HCT116 (cell line): ENCODE results near the gene CCL4L2. TPM values are rescaled to one million over a fixed set of nuclear protein-coding genes. Genes with fewer than 3 reads are reported as not detected.
"Not testable (repeated sequence)": the region's sequence is repeated elsewhere in the genome, so short reads cannot be mapped to it uniquely, and the experiment has no call there.

Experiments used
- ATAC-seq: fragments of 200-7000 bp; cut with Tn5 transposase; 2 replicates; pipeline ENCODE4 v1.9.1; 2020; ENCODE audit warnings: mild to moderate bottlenecking, moderate library complexity
- BruUV-seq: library from RNA; stranded (reverse); fragments of 400-500 nt; replicated peaks from 2 replicates; lab custom pipeline; 2021; lab: Mats Ljungman, UMichigan
- CTCF ChIA-PET: fragments of 300-600 bp; sonication (Branson Sonifier 250); formaldehyde crosslinking; loops from one replicate; lab custom pipeline; 2021; ENCODE audit warnings: antibody characterized with exemption; lab: Charles Lee
- POLR2A ChIA-PET: fragments of 300-600, 350-600 bp; sonication (Branson Sonifier 250); formaldehyde crosslinking; loops from one replicate; lab custom pipeline; 2021; ENCODE audit warnings: antibody characterized with exemption; lab: Charles Lee
- RAD21 ChIA-PET, 2 experiments: fragments of 300-600 bp; sonication (Branson Sonifier 250); formaldehyde crosslinking; loops; one replicate each; lab custom pipeline; 2023; ENCODE audit warnings: low total read pairs in 2 of 2; ENCODE audit not compliant: uncharacterized antibody in 2 of 2, unreplicated experiment in 2 of 2, low non-redundant PET in 1 of 2; lab: Charles Lee
- DNase-seq: peaks from one replicate; pipeline ENCODE4 v3.0.0-alpha.2; 2010; ENCODE audit warnings: low read depth, low spot score
- H2AFZ ChIP-seq: fragments of 200-600 bp; shearing (Covaris generic), sonication (generic); 2 replicates; pipeline ENCODE4 v1.6.1; 2017; ENCODE audit warnings: low read depth, mixed run types, mixed read lengths, antibody characterized with exemption, low read length; ENCODE audit not compliant: poor library complexity, severe bottlenecking
- H3K27ac ChIP-seq: 2 replicates; pipeline ENCODE4 v1.5.1; 2012; ENCODE audit warnings: low read depth, low read length
- H3K27me3 ChIP-seq: fragments of 200-600 bp; sonication (generic); 2 replicates; pipeline ENCODE4 v1.6.1; 2016; ENCODE audit warnings: mixed run types, low read length, mixed read lengths; ENCODE audit not compliant: insufficient read depth
- H3K36me3 ChIP-seq, 2 experiments: fragments of 200-500 bp in 1 of 2; fragments of 200-600 bp in 1 of 2; sonication (Bioruptor generic) in 1 of 2; sonication (generic) in 1 of 2; 2 replicates each; pipeline versions ENCODE4 v1.5.1 to v1.6.1; 2014 to 2016; ENCODE audit warnings: low read length in 2 of 2, inconsistent platforms in 1 of 2, mixed read lengths in 1 of 2, mixed run types in 1 of 2; ENCODE audit not compliant: insufficient read depth in 2 of 2, control insufficient read depth in 1 of 2
- H3K4me1 ChIP-seq, 2 experiments: fragments of 200-600 bp in 1 of 2; sonication (generic) in 1 of 2; 2 replicates each; pipeline versions ENCODE4 v1.5.1 to v1.6.1; 2012 to 2017; ENCODE audit warnings: low read length in 2 of 2, inconsistent platforms in 1 of 2, mild to moderate bottlenecking in 1 of 2, mixed read lengths in 1 of 2, mixed run types in 1 of 2, moderate library complexity in 1 of 2; ENCODE audit not compliant: insufficient read depth in 2 of 2, control insufficient read depth in 1 of 2
- H3K4me2 ChIP-seq: fragments of 200-600 bp; sonication (generic); 2 replicates; pipeline ENCODE4 v1.6.1; 2017; ENCODE audit warnings: mixed run types, low read length, mixed read lengths
- H3K4me3 ChIP-seq, 2 experiments: fragments of 200-600 bp in 1 of 2; sonication (generic) in 1 of 2; replicated peaks in 1 of 2; 2 replicates each; pipeline ENCODE4 v1.5.1; 2011 to 2016; ENCODE audit warnings: low read length in 2 of 2, control low read depth in 1 of 2, low read depth in 1 of 2, mild to moderate bottlenecking in 1 of 2, mixed read lengths in 1 of 2, mixed run types in 1 of 2
- H3K79me2 ChIP-seq: fragments of 200-600 bp; sonication (generic); 2 replicates; pipeline ENCODE4 v1.6.1; 2017; ENCODE audit warnings: mild to moderate bottlenecking, mixed run types, low read length, moderate library complexity, mixed read lengths; ENCODE audit not compliant: insufficient read depth
- H3K9ac ChIP-seq: fragments of 200-600 bp; sonication (generic); 2 replicates; pipeline ENCODE4 v1.6.1; 2016; ENCODE audit warnings: low read length, mixed read lengths
- H3K9me2 ChIP-seq: fragments of 200-600 bp; sonication (generic), shearing (Covaris generic); 2 replicates; pipeline ENCODE4 v1.6.1; 2017; ENCODE audit warnings: mixed run types, mild to moderate bottlenecking, moderate library complexity; ENCODE audit not compliant: insufficient read depth
- H3K9me3 ChIP-seq, 2 experiments: fragments of 200-500 bp in 1 of 2; fragments of 200-600 bp in 1 of 2; sonication (Bioruptor generic) in 1 of 2; sonication (generic) in 1 of 2; 2 replicates each; pipeline ENCODE4 v1.6.1; 2014 to 2017; ENCODE audit warnings: low read length in 2 of 2, mixed read lengths in 2 of 2, inconsistent platforms in 1 of 2, low read depth in 1 of 2, mild to moderate bottlenecking in 1 of 2, mixed run types in 1 of 2, moderate library complexity in 1 of 2; ENCODE audit not compliant: control insufficient read depth in 1 of 2, insufficient read depth in 1 of 2
- H4K20me1 ChIP-seq: fragments of 200-600 bp; sonication (generic), shearing (Covaris generic); 2 replicates; pipeline ENCODE4 v1.6.1; 2017; ENCODE audit warnings: mixed run types, mild to moderate bottlenecking, moderate library complexity; ENCODE audit not compliant: insufficient read depth
- RAD21 ChIP-seq: IDR thresholded peaks from 2 replicates; pipeline ENCODE4 v1.6.1; 2012; ENCODE audit warnings: low read depth, mild to moderate bottlenecking
- intact Hi-C: fragments of 100-400 bp; cut with micrococcal nuclease; formaldehyde crosslinking; loops from 2 replicates; pipeline ENCODE4 v1.10.0; 2022
- total RNA-seq: library from RNA; stranded (reverse); gene quantifications from one replicate; pipeline ENCODE4 v1.2.1, GENCODE V29; 2021; ENCODE audit not compliant: unreplicated experiment

Gene CCL4L2
- total RNA-seq, 1 experiment from 2014 or later, result 0.37 TPM

- H2AFZ ChIP-seq, H3K27ac ChIP-seq, H3K4me3 ChIP-seq, BruUV-seq, RAD21 ChIA-PET, ATAC-seq, H3K36me3 ChIP-seq, H4K20me1 ChIP-seq, H3K9me3 ChIP-seq, H3K9ac ChIP-seq, DNase-seq, CTCF ChIA-PET, H3K4me1 ChIP-seq, H3K79me2 ChIP-seq, intact Hi-C loops, H3K9me2 ChIP-seq, H3K4me2 ChIP-seq, POLR2A ChIA-PET, H3K27me3 ChIP-seq: not testable (repeated sequence)
- peak; percentile 28; the same call in 1 of the 2 replicates for TF ChIP-seq RAD21
Observed at GRCh38 chr17:36229644-36230043, 18.8 kb downstream of the CCL4L2 start.

DNA sequence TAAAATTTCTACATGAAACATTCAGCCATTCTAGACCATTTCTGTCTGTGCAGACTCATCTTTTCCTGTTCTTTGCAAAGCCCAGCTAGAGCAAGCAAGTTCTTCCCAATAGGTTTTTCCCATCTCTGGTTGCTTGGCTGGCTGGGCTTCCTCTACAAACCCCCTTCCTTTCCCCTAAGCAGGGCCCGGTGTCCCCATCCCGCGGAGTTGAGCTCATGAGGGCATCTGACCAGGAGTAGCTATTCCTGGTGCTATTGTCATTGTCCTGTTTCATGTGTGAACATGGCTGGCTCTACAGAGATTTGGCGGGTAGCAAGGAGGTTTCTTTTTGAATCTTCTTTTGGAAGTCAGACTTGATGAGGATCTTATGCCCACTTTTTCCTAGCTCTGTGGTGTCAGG, 31.2 kb downstream of the CCL4L2 start:
- H3K27ac ChIP-seq, CTCF ChIA-PET, H4K20me1 ChIP-seq, DNase-seq, ATAC-seq, intact Hi-C loops, H3K4me1 ChIP-seq, BruUV-seq, H2AFZ ChIP-seq, H3K9ac ChIP-seq, H3K27me3 ChIP-seq, H3K36me3 ChIP-seq, RAD21 ChIA-PET, H3K9me3 ChIP-seq, POLR2A ChIA-PET, H3K79me2 ChIP-seq, H3K4me2 ChIP-seq, H3K9me2 ChIP-seq, H3K4me3 ChIP-seq: not testable (repeated sequence)

Other genes starting within 250 kb of the CCL4L2 start
- gene CCL16, start 229.6 kb upstream of the CCL4L2 start, total RNA-seq, result not detected
- gene CCL14, start 224.3 kb upstream of the CCL4L2 start, total RNA-seq, result not detected
- not detected for gene CCL15, start 209.5 kb upstream of the CCL4L2 start, total RNA-seq
- not detected for gene CCL23, start 193.1 kb upstream of the CCL4L2 start, total RNA-seq
- gene CCL18, start 146.8 kb upstream of the CCL4L2 start, total RNA-seq, result not detected
- 0.98 TPM for gene CCL3, start 120.9 kb upstream of the CCL4L2 start, total RNA-seq
- 1.2 TPM for gene CCL4, start 107.2 kb upstream of the CCL4L2 start, total RNA-seq
- 11.3 TPM for gene TBC1D3B, start 34.4 kb upstream of the CCL4L2 start, total RNA-seq
- 0.30 TPM for gene CCL3L1, start 14.3 kb upstream of the CCL4L2 start, total RNA-seq
- 0.17 TPM for gene TBC1D3I, start 53.5 kb downstream of the CCL4L2 start, total RNA-seq
- not detected for gene TBC1D3G, start 112.8 kb downstream of the CCL4L2 start, total RNA-seq
- not detected for gene TBC1D3H, start 177.4 kb downstream of the CCL4L2 start, total RNA-seq